Fibroblast of lung (primary cell): ENCODE data around the gene SRP14.

Experiments
- EZH2 ChIP-seq: IDR thresholded peaks from 2 replicates; pipeline ENCODE4 v1.5.1; 2012; ENCODE audit warnings: low read length, control low read depth, mild to moderate bottlenecking; ENCODE audit errors: missing control alignments
- TF ChIP-seq, protein P1 (sequence below), 2 donors: IDR thresholded peaks in 1 of 2; conservative IDR thresholded peaks in 1 of 2; 1 replicate in 1 of 2; 2 replicates in 1 of 2; pipeline ENCODE4 v1.5.1; 2011 to 2012; ENCODE audit warnings: low read length in 2 of 2, control low read depth in 1 of 2, inconsistent platforms in 1 of 2, low read depth in 1 of 2, mild to moderate bottlenecking in 1 of 2

DNA sequence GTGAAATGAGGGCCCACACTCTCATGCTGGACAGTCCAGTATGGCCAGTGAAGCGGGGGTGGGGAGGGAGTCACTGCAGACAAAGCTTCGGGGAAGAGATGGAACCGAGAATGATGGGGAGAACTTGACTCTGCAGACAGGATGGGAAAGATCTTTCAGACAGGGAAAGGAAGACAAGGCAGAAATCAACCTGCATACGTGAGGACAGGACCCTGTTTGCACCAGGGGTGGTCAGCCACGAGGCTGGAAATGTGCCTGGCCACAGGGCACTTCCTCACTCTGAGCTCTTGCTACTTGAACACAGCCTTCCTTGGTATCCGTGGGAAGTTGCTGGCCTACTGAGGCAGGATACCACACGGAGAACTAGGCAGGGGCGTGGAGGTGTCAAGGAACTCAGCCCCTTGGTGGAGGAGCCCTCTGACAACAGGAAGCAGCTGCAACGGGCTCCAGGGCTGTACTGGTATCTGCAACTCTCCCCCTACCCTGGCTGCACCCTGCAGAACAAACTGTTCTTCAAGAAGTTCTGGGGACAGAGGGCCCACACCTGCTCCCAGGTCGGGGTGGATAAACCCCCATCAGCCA, 9.3 kb upstream of the SRP14 start:
- TF ChIP-seq, protein P1, sequence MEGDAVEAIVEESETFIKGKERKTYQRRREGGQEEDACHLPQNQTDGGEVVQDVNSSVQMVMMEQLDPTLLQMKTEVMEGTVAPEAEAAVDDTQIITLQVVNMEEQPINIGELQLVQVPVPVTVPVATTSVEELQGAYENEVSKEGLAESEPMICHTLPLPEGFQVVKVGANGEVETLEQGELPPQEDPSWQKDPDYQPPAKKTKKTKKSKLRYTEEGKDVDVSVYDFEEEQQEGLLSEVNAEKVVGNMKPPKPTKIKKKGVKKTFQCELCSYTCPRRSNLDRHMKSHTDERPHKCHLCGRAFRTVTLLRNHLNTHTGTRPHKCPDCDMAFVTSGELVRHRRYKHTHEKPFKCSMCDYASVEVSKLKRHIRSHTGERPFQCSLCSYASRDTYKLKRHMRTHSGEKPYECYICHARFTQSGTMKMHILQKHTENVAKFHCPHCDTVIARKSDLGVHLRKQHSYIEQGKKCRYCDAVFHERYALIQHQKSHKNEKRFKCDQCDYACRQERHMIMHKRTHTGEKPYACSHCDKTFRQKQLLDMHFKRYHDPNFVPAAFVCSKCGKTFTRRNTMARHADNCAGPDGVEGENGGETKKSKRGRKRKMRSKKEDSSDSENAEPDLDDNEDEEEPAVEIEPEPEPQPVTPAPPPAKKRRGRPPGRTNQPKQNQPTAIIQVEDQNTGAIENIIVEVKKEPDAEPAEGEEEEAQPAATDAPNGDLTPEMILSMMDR (conservative IDR thresholded peaks at IDR 0.05 in 1 of 2, IDR thresholded peaks at IDR 0.05 in 1 of 2; ENCODE audit: low read depth in 1 of 2, low read length in 2 of 2) = no peak
- no peak for TF ChIP-seq EZH2
